ENCODE data around the gene ERBIN.
"Not testable (repeated sequence)": the region's sequence is repeated elsewhere in the genome, so short reads cannot be mapped to it uniquely, and the experiment has no call there.

GRCh38 chr5:65892024-65892423 is 34.4 kb upstream of the ERBIN start:
- not testable (repeated sequence) for TF ChIP-seq EZH2 (IDR thresholded peaks at IDR 0.05; ENCODE audit: insufficient read depth, poor library complexity, severe bottlenecking); EZH2phosphoT487 (IDR thresholded peaks at IDR 0.05; ENCODE audit: insufficient read depth, low read depth)

Measured in GM23248 (cell line).